HG02852 (cell line): ENCODE measurements around the gene RHEX.
A peak's percentile ranks its signal among the peaks of the same experiment; 100 is the strongest.
"Not testable (repeated sequence)": the region's sequence is repeated elsewhere in the genome, so short reads cannot be mapped to it uniquely, and the experiment has no call there.

ENCODE experiments used
- ATAC-seq: cut with Tn5 transposase; IDR thresholded peaks from one replicate; pipeline ENCODE4 v1.9.1; 2021; ENCODE audit warnings: mild to moderate bottlenecking, moderate library complexity; ENCODE audit not compliant: unreplicated experiment

RHEX gene

DNA sequence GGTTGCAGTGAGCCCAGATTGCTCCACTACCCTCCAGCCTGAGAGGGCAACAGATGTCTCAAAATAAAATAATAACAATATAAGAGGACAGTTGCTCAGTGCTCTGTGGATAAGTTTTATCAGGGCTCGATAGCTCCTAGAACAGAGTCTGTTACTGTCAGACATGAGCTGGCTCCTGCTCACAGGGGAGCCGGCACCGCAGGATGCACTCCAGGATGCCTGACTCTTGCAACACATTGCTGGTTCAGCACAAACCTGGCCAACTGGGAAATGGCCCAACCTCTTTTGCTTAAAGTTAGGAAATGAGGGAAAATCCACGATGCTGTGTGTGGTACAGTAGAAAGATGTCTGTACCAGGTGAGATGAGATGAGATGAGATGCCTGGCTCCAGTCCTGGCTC is 23.5 kb upstream of the RHEX start:
- ATAC-seq, result no peak

DNA sequence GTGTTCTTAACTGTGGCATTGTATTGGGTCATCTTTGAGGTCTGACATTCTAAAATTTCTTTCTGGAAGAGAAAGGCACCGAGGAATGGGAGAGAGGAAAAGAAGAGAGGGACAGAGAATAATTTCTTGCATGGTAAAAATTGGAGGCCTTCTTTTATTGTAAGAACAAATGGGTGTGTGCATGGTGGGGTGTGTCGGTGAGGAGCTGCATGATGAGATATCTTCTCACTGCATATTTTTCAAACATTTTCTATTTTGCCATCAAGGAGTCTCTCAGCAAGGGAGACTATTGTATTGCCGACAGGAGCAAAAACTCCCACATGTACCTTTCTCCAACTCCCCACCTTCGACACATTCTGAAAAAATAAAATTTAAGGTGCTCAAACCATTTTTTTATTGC is 22.8 kb upstream of the RHEX start:
- no peak for ATAC-seq

DNA sequence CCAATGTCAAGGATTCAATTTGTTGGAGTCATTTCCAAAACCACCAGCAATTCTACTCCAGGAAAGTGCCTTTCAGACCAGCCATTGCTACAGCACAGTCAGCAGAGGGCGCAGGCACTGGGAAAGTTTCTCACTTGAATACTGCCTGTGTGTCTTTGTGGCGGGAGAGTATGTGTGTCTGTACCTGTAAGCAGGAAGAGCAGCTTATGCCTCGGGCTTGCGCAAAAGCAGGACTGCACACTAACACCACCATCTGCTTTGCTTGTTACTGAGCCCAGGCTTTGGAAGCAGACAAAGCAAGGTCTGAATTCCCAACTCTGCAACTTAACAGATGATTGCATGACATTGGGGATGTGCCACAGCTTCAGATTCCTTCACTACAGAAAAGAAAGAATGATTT is 22.3 kb upstream of the RHEX start:
- peak; percentile 78 for ATAC-seq

DNA sequence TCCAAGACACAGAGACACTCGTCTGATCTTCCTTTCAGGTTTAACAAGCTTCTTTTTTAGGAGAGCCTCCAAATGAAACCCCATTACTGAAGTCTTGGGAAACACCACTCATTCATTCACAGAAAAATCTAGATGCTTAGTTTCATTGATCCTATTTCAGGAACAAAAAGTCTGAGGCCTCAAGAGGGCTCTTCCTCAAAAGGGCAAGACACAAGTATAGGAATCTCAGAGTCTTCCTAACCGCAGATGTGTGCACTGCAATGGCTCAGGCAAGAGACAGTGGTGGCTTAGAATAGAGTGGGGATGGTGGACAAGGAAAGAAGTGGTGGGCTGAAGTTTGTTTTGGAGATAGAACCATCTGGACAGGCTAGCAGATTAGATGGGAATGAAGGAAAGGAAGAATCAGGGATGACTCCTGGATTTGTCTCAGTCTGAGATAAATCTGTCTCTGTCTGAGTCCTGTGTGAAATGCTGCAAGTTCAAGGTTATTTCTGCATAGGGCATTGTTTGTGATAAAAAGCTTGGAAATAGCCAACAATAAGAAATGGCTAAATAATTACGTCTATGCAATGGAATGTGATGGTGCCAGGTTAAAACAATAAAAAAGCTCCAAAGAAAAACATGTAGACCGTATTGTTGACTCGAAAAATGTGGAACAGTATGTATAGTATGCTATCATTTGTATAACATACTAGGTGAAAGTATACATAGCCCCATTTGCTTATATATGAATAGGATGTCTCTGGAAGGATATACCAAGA is 20.4 kb upstream of the RHEX start:
- no peak for ATAC-seq

DNA sequence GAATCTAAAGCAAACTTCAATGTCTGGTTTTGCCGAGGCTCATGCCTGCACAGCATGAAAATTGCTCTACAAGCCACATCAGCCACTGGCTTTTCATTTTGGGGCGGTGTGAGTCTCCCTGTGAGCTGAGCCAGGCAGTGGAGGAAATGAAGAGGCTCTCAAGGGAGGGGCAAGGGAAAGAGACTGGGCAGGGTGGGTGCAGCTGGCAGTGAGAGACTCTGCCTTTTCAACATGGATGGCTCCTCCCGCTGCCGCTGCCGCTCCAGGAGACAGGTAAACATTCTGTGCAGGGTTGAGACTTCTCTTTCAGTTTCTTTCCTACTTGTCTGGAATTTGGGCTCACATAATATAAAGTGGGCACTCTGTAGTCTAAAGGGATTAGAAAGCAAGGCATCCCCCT is 17.9 kb upstream of the RHEX start:
- ATAC-seq, result no peak

DNA sequence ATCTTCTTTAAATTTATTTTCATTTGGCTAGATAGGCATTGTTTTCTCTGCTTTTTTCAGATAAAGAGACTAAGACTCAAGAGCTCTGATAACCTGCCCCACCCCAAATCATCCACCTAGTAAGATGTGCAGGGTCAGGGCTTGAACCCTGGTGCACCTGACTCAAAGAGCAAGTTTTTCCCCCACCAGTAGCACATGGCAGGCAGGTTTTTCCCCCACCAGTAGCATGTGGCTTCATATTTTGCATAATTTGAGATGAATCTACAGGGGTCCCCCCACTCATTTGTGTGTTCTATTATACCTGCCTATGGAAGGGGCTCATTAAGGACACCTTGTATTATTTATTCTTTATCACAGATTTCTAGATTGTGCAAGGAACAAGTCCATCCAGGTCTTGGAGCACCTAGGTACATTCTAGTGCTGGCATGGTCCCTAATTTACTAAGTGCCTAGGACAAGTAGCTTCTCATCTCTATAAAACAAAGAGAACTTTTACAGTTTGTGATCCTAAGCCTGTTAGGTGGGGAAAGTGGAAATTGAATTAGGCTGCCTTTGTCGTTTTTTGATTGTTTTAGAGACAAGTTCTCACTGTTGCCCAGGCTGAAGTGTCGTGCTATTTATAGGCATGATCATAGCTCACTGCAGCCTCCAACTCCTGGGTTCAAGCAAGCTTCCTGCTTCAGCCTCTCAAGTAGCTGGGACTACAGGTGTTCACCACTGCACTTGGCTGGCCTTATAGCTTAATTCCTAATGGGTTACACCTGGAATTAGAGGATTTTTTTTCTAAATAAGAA is 16.1 kb upstream of the RHEX start:
- no peak for ATAC-seq

DNA sequence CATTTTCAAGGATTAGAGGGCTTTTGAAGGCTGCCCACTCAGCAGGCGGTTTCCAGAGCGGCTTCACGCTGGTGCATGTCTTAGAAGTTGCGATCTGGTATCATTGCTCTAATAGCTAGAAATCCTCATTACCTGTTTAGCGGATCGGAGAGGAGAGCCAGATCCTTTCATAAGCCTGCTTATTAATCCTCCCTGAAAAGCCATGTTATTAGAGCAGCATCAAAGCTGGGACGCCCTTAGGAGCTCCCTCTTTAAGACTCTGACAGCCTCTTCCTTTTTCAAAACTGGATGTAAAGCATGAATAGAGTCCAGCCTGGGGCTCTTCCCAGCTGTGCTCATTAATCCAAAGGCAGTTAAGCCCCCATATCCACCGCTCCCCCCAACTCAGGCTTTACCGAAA is 15.4 kb upstream of the RHEX start:
- ATAC-seq, result no peak

DNA sequence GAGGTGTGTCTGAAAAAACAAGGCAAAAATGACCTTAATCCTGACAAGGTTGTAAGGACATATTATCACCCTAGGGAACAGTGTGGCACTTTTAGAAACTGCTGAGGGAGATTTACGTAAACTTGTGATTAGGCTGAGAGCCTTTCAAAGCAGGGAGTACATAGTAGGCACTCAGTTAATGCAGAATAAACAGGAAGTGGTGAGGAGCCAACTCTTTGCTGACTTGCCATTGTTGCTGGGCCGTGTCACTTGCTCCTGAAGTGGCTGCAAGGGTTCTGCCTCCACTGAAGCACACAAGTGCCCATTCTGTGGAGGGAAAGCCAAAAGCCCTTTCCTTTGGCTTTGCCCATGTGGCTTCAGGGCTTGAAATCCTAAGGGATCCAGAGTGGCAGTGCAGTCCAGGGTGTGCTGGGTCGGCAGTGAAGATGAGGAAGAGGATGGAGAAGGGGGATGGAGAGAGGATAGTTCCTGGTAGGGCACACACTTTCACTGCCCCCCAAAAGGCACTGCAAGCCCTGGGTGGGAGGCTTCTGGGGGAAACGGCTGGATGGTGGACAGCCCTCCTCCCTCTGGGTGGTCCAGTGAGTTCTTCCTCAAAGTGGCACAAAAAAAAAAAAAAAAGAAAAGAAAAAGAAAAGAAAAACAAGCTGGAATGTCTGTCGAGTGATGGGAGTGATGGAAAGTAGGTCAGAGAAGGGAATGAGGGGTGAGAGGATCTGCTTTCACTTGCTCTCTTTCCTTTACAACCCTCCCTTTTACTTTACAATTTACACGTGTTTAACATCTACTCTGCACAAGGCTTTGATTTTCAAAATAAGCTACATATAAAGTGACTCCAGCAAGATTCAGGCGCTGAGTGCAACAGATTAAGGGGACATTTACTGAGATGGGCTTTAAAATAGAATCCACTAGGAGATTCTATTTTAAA is 13.7 kb upstream of the RHEX start:
- no peak for ATAC-seq

DNA sequence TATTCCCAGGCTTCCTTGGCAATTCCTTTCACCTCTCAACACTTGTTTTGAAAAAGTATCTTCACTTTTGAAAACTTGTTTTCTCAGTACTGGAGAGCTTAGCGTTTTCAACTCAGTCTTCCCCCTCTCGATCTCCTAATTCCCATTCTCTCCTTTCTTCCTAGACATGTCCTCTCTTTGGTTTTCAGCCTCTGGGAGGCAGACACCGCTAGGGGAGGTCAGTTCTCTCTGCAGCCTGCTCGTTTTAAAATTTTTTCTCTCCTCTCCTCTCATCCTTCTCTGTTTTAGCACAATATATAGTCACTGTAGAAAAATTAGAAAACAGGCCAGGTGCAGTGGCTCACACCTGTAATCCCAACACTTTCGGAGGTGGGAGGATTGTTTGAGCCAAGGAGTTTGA is 12.6 kb upstream of the RHEX start:
- no peak for ATAC-seq

DNA sequence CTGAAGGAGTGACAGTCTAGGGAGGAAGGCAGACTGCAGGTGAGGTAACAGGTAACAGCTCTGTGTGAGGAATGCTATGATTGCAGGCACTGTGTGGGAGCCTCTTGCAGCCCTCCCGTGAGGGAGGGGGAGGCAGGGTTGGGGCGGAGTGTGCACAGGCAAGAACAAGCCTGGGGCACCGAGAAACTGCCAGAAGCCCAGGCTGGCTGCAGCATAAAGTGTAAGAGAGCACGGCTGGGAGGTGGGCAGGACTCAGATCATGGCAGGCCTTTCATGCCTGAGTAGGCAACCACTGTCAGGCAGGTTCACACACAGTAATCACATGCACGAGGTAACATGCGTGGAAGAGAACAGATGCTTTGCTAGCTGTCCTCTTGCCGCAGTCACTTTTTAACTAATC is 11.3 kb upstream of the RHEX start:
- no peak for ATAC-seq

DNA sequence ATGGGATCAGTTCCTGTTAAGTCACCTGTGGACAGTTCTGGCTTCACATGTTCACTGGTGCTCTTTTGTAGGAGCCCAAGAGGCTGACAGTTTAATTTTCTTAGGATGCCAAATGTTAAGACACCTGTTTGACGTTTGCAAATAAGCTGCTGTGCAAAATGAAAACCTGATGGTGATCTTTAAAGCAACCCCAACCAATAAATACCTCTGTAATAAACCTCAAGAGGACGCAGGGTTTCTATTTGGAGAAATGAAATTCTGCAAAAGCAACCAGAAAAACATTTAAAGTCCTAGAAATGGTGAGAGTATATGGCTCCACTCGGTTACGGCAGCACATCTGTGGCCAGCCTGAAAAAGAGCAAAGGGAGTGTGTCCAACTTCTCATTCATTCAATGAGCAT is 5.7 kb upstream of the RHEX start:
- ATAC-seq, result no peak

DNA sequence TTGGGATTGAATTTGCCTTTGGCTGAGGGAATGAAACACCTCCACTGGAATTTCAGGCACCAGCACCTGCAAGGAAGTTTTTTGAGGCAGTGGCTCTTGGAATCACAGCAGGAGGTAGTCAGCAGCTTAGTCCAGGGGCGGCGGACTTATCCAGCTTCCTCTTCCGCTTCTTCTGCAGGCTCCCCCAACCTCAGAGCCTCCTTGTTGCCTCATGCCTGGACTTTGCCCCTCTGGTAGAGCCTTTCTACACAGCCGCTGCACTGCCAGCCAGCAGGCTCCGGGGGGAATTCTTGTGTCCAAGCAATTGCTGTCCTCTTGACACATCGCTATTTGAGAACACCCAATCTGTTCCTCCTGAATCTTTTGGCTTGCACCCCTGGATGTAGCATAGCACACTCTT is 4.4 kb upstream of the RHEX start:
- ATAC-seq, result no peak

DNA sequence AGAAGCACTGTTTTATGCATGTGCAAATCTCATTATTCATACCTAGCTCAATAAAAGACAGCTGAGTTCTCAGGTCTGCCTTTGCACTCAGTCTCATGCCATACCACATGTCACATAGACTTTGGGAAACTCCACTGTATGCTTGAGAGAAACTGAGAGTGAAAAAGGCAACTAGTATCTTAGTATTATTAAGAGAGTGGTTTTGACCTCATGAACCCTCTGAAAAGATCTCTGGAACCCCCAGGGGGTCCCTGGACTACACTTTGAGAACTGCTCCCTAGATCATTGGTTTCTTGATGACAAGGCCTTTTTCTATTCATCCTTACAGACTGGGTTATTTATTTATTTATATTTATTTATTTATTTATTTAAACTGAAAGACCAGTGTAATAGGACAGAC is 3.7 kb upstream of the RHEX start:
- ATAC-seq, result peak; percentile 41

DNA sequence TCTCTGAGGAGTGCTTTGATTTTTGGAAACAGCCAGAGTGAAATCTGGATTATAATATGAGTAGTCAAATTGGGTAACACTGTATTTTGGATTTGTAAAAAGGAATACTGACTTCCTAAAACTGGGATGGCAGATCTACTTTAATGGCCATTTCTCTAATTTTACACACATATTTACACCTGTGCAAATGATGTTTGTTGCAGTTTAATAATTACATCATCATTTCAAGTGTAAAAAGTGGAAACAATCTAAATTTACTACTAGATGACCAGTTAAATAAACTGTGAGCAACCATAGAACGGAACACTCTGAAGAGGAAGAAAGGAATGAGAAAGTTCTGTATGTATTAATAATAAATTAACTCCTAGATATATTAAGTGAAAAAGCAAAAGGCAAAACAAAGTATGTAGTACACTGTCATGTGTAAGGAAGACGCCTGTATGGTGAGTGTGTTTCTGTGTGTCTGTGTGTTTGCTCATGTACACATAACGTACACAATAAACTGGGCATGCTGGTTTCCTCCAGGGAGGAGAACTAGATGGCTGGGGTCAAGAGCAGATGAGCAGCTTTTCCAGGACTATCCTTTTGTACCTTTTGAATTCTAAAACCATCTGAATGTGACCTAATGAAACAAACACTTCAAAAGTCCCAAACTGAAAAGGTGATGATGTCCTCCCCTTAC is 2.9 kb upstream of the RHEX start:
- ATAC-seq, result no peak

DNA sequence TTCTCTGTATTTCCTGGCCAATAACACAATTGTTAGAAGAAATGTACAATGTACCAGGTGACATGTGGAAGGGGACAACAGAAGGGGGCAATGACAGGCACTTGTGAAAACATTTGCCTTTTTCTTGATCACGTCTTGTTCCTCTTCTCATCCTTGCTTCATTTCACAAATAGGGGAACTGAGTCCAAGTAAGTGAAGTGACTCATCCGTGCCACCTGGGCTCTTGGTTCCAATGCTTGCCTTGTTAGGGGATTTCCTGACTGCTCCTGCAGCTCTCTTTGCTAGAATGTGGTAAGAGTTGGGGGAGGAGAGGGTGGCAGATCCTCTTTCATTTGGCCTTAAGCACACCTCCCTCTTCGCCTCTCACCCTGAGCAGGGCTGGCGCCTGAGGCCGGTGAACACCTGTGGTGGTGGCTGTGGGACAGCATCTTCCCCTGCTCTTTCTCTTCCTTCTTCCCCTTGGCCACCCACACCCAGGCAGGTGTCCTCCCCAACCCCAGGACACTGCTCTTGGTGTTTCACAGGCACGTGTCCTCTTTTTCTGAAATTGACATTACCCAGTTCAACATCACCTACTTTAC is 2.2 kb upstream of the RHEX start:
- ATAC-seq, result peak; percentile 81

DNA sequence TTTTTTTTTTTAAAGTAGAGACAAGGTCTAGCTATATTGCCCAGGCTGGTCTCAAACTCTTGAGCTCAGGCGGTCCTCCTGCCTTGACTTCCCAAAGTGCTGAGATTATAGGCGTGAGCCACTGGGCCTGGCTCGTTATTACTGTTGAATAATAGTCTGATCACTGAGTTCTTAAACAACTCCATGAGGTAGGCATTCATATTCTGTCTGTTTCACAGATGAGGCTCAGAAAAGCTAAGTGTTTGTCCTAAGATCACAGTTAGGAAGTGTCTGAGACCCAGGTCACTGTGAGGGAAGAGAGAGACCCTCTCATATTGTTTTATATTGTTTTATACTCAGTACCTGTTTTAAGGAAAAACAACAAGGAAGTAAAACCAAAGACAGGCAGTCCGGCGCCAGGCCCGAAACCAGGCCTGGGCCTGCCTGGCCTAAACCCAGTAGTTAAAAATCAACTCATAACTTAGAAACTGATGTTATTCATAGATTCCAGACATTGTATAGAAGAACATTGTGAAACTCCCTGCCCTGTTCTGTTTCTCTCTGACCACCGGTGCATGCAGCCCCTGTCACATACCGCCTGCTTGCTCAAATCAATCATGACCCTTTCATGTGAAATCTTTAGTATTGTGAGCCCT is 625 bp upstream of the RHEX start:
- ATAC-seq, result not testable (repeated sequence)

DNA sequence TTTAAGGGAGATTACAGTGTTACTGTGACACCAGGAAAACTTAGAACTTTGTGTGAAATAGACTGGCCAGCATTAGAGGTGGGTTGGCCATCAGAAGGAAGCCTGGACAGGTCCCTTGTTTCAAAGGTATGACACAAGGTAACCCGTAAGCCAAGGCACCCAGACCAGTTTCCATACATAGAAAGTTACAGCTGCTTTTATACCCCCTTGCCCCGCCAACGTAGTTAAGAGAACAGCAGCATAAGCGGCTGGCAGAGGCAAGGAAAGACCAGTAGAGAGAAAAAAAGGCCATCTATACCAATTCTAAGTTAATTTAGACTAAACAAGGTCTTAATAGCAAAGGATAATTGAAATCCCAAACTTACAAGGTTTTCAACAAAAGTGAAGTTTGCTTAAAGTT is 643 bp downstream of the RHEX start:
- not testable (repeated sequence) for ATAC-seq

DNA sequence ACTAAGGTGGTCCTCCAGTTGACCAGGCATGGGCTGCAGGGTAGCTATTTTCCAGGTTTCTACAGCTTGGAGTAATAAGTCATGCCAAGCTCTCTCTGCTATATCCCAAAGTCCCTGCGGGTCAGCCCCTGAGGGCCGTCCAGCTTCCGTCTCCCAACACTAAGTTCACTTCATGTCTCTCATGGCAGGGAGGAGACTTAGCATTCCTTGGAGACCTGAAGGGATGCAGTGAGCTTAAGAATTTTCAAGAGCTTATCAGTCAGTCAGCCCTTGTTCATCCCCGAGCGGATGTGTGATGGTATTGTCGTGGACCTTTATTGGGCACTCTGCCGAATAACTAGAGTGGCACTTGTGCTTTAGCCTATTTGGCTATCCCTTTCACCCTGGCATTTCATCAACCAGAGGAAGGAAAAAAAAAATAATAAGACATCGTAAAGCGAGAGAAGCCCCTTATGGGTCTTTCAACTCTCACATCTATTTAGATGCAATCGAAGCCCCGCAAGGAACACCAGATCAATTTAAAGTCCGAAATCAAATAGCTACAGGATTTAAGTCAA is 2.2 kb downstream of the RHEX start:
- not testable (repeated sequence) for ATAC-seq

DNA sequence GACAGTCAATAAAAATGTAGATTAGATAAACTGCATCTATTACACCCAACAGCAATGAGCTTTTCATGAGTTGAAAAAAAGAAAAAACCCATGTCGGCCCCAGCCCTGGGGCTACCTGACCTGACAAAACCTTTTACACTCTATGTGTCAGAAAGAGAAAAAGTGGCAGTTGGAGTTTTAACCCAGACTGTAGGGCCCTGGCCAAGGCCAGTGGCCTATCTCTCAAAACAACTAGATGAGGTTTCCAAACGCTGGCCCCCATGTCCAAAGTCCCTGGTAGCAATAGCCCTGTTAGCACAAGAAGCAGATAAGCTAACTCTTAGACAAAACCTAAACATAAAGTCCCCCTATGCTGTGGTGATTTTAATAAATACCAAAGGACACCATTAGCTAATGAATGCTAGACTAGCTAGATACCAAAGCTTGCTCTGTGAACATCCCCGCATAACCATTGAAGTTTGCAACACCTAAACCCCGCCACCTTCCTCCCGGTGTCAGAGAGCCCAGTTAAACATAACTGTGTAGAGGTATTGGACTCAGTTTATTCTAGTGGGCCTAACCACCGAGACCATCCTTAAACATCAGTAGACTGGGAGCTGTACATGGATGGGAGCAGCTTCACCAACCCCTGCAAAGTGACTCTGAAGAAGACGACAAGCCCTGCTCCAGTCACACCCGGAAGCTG is 2.8 kb downstream of the RHEX start:
- not testable (repeated sequence) for ATAC-seq
